ENCODE data around the gene INSRR.

GRCh38 chr1:156839426-156840109, 19.3 kb downstream of the INSRR start:
- TF ChIP-seq CTCF (IDR thresholded peaks at IDR 0.05; ENCODE audit: insufficient read depth, low read length, poor library complexity, severe bottlenecking) (no peak), EZH2phosphoT487 (conservative IDR thresholded peaks at IDR 0.05; ENCODE audit: low read length) (no peak)
